Loucy (cell line): ENCODE results near the gene MACROD2.

ENCODE experiments used
- CTCF ChIP-seq: fragments of 200-600 bp; sonication (generic); conservative IDR thresholded peaks from 2 replicates; pipeline ENCODE4 v1.5.1; 2014; ENCODE audit warnings: mild to moderate bottlenecking, antibody characterized with exemption, low read length
- EZH2phosphoT487 ChIP-seq: fragments of 200-600 bp; IDR thresholded peaks from 2 replicates; pipeline ENCODE4 v1.6.1; 2018; ENCODE audit warnings: antibody characterized with exemption, mild to moderate bottlenecking, moderate library complexity, borderline replicate concordance

DNA sequence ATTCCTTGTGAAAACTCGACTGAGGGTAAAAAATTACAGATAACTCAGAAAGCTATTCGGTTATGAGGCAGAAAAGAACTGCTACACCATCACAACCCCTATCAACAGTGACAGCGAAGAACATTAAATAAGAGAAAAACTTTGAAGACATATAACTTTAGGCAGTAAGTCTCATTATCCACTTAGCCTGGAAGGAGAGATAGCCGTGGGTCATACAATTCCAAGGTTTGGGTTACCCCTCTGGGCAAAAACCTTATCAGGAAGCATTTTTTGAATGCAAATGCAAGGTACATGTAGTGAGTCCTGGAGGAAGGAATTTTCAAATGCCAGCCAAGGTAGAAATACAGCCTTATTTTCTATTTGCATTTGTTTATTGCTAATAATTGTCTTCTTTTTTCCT lies 212.3 kb downstream of the MACROD2 start:
- TF ChIP-seq CTCF (no peak), EZH2phosphoT487 (no peak)
